ENCODE data around the gene LAMA2. TPM values are rescaled to one million over a fixed set of nuclear protein-coding genes. Genes with fewer than 3 reads are reported as not detected.

LAMA2 gene
- polyA plus RNA-seq, 1 donor from 2014 or later, result 2.5 TPM

GRCh38 chr6:129565366-129565765 is 682.4 kb downstream of the LAMA2 start:
- Histone ChIP-seq H3K9me3 (ENCODE audit: low read length) (no peaks in the 10 kb centered on the region), H3K79me2 (replicated peaks; ENCODE audit: insufficient read depth, low read length) (no peaks in the 10 kb centered on the region), H2AFZ (ENCODE audit: low read depth, low read length) (no peak overlapping the region), H3K9ac (ENCODE audit: low read length) (no peak overlapping the region), H3K4me3 (ENCODE audit: low read length) (no peak overlapping the region), H3F3A (ENCODE audit: insufficient read depth, low read length, poor library complexity, severe bottlenecking) (no peaks in the 10 kb centered on the region), H3K27ac (ENCODE audit: low read length) (no peak overlapping the region), H3K4me2 (ENCODE audit: low read length) (no peak overlapping the region), H3K9me2 (ENCODE audit: insufficient read depth, low read length) (no peaks in the 10 kb centered on the region), H3K27me3 (ENCODE audit: insufficient read depth, low read depth, low read length) (no peaks in the 10 kb centered on the region), H3K36me3 (ENCODE audit: insufficient read depth, low read length) (no peaks in the 10 kb centered on the region), H4K20me1 (ENCODE audit: insufficient read depth) (no peaks in the 10 kb centered on the region)
- TF ChIP-seq MXI1 (conservative IDR thresholded peaks at IDR 0.05; ENCODE audit: poor library complexity, severe bottlenecking), result no peak
- no peak for TF ChIP-seq CTCF (IDR thresholded peaks at IDR 0.05; ENCODE audit: poor library complexity, severe bottlenecking)
- no peak for TF ChIP-seq EP300 (conservative IDR thresholded peaks at IDR 0.05; ENCODE audit: poor library complexity, severe bottlenecking)

- Histone ChIP-seq H3F3A (ENCODE audit: insufficient read depth, low read length, poor library complexity, severe bottlenecking) (no peaks in the 10 kb centered on the region), H3K4me2 (ENCODE audit: low read length) (no peak overlapping the region), H3K9me3 (ENCODE audit: low read length) (no peaks in the 10 kb centered on the region), H2AFZ (ENCODE audit: low read depth, low read length) (no peak overlapping the region), H4K20me1 (ENCODE audit: insufficient read depth) (no peaks in the 10 kb centered on the region), H3K4me3 (ENCODE audit: low read length) (no peak overlapping the region), H3K27ac (ENCODE audit: low read length) (no peak overlapping the region), H3K9me2 (ENCODE audit: insufficient read depth, low read length) (no peaks in the 10 kb centered on the region), H3K79me2 (replicated peaks; ENCODE audit: insufficient read depth, low read length) (no peaks in the 10 kb centered on the region), H3K9ac (ENCODE audit: low read length) (no peak overlapping the region), H3K36me3 (ENCODE audit: insufficient read depth, low read length) (no peaks in the 10 kb centered on the region), H3K27me3 (ENCODE audit: insufficient read depth, low read depth, low read length) (no peaks in the 10 kb centered on the region)
- TF ChIP-seq SMC3 (conservative IDR thresholded peaks at IDR 0.05; ENCODE audit: poor library complexity), result no peak
- TF ChIP-seq EP300 (conservative IDR thresholded peaks at IDR 0.05; ENCODE audit: poor library complexity, severe bottlenecking), result no peak
These were observed 682.9 kb downstream of the LAMA2 start for GRCh38 chr6:129565811-129566210.

Small RNA genes within 50 kb of the gene (small RNA-seq; reads per million reads assigned to genes)
- 0 reads per million in 3 experiments for gene RNU6-861P
